WTC11 (cell line): ENCODE measurements around the gene RPS25. TPM values are rescaled to one million over a fixed set of nuclear protein-coding genes. Genes with fewer than 3 reads are reported as not detected.

Experiments used
- ATAC-seq: fragments of 200-7000 bp; cut with Tn5 transposase; 2 replicates; pipeline ENCODE4 v1.10.0; 2021; ENCODE audit warnings: mild to moderate bottlenecking, moderate library complexity
- CTCF ChIA-PET: fragments of 300-600 bp; sonication (Branson Sonifier 250); formaldehyde crosslinking; loops from one replicate; lab custom pipeline; 2021; ENCODE audit warnings: antibody characterized with exemption; lab: Charles Lee
- POLR2A ChIA-PET: fragments of 350-600 bp; sonication (Branson Sonifier 250); formaldehyde crosslinking; loops from one replicate; lab custom pipeline; 2021; ENCODE audit warnings: antibody characterized with exemption; lab: Charles Lee
- DNase-seq: peaks from one replicate; pipeline ENCODE4 v3.0.0; 2021; ENCODE audit warnings: low spot score
- H3K27ac Mint-ChIP-seq: 2 replicates; pipeline ENCODE4 v1.8.0; 2021; ENCODE audit warnings: mixed read lengths
- H3K27me3 Mint-ChIP-seq: 2 replicates; pipeline ENCODE4 v1.8.0; 2021; ENCODE audit warnings: low read depth, mild to moderate bottlenecking, moderate library complexity, mixed read lengths
- H3K36me3 Mint-ChIP-seq: 2 replicates; pipeline ENCODE4 v1.8.0; 2021; ENCODE audit warnings: mixed read lengths
- H3K4me1 Mint-ChIP-seq: 2 replicates; pipeline ENCODE4 v1.8.0; 2022; ENCODE audit warnings: mixed read lengths
- H3K4me3 Mint-ChIP-seq: 2 replicates; pipeline ENCODE4 v1.8.0; 2021; ENCODE audit warnings: mild to moderate bottlenecking, moderate library complexity, mixed read lengths
- H3K9me3 Mint-ChIP-seq: 2 replicates; pipeline ENCODE4 v1.8.0; 2021; ENCODE audit warnings: mixed read lengths
- EMX1 ChIP-seq: fragments of 250-450 bp; sonication (Bioruptor Pico); IDR thresholded peaks from 2 replicates; pipeline ENCODE4 v1.8.0; 2021; ENCODE audit warnings: mild to moderate bottlenecking
- MXD4 ChIP-seq: fragments of 250-450 bp; sonication (Bioruptor Pico); IDR thresholded peaks from 2 replicates; pipeline ENCODE4 v1.8.0; 2021; ENCODE audit warnings: mild to moderate bottlenecking, moderate library complexity, borderline replicate concordance
- MYBL2 ChIP-seq: sonication (generic); formaldehyde crosslinking; IDR thresholded peaks from 2 replicates; pipeline ENCODE4 v1.8.1; 2023; ENCODE audit warnings: mild to moderate bottlenecking, moderate library complexity, missing genetic modification reagents
- NFYB ChIP-seq: sonication (generic); formaldehyde crosslinking; conservative IDR thresholded peaks from 2 replicates; pipeline ENCODE4 v1.8.0; 2022; ENCODE audit warnings: low read depth, missing genetic modification reagents
- NR3C1 ChIP-seq: sonication (generic); formaldehyde crosslinking; conservative IDR thresholded peaks from 2 replicates; pipeline ENCODE4 v1.8.1; 2023; ENCODE audit warnings: low read depth, mild to moderate bottlenecking, missing genetic modification reagents
- OVOL2 ChIP-seq: fragments of 250-450 bp; sonication (Bioruptor Pico); IDR thresholded peaks from 2 replicates; pipeline ENCODE4 v1.9.0; 2021; ENCODE audit warnings: mild to moderate bottlenecking, borderline replicate concordance
- RELA ChIP-seq: sonication (generic); formaldehyde crosslinking; IDR thresholded peaks from 2 replicates; pipeline ENCODE4 v1.8.1; 2022; ENCODE audit warnings: missing genetic modification reagents, mild to moderate bottlenecking, borderline replicate concordance
- SMAD3 ChIP-seq: sonication (generic); formaldehyde crosslinking; IDR thresholded peaks from 2 replicates; pipeline ENCODE4 v1.8.0; 2022; ENCODE audit warnings: missing genetic modification reagents, mild to moderate bottlenecking, borderline replicate concordance
- SOX15 ChIP-seq: fragments of 250-450 bp; sonication (Bioruptor Pico); IDR thresholded peaks from 2 replicates; pipeline ENCODE4 v1.9.0; 2021; ENCODE audit warnings: mild to moderate bottlenecking
- ZBTB21 ChIP-seq: sonication (generic); formaldehyde crosslinking; IDR thresholded peaks from 2 replicates; pipeline ENCODE4 v1.8.1; 2023; ENCODE audit warnings: mild to moderate bottlenecking, missing genetic modification reagents, borderline replicate concordance
- ZNF263 ChIP-seq: sonication (generic); formaldehyde crosslinking; IDR thresholded peaks from 2 replicates; pipeline ENCODE4 v1.8.1; 2022; ENCODE audit warnings: low read depth, mild to moderate bottlenecking, moderate library complexity, missing genetic modification reagents
- total RNA-seq: library from RNA; stranded (reverse); gene quantifications from 3 replicates; pipeline ENCODE4 v1.2.3, GENCODE V29; 2021
- TF ChIP-seq, protein P1 (sequence below): sonication (generic); formaldehyde crosslinking; IDR thresholded peaks from 2 replicates; pipeline ENCODE4 v1.8.1; 2022; ENCODE audit warnings: mild to moderate bottlenecking, moderate library complexity, missing genetic modification reagents
- TF ChIP-seq, protein P2 (sequence below): sonication (generic); formaldehyde crosslinking; IDR thresholded peaks from 2 replicates; pipeline ENCODE4 v1.8.1; 2022; ENCODE audit warnings: mild to moderate bottlenecking, missing genetic modification reagents, moderate library complexity, borderline replicate concordance
- TF ChIP-seq, protein P3 (sequence below): sonication (generic); formaldehyde crosslinking; IDR thresholded peaks from 2 replicates; pipeline ENCODE4 v1.8.1; 2023; ENCODE audit warnings: mild to moderate bottlenecking, missing genetic modification reagents, moderate library complexity
- TF ChIP-seq, protein P4 (sequence below): sonication (generic); formaldehyde crosslinking; IDR thresholded peaks from 2 replicates; pipeline ENCODE4 v1.8.0; 2023; ENCODE audit warnings: mild to moderate bottlenecking, missing genetic modification reagents
- TF ChIP-seq, protein P5 (sequence below): sonication (generic); formaldehyde crosslinking; IDR thresholded peaks from 2 replicates; pipeline ENCODE4 v1.8.0; 2022; ENCODE audit warnings: mild to moderate bottlenecking, missing genetic modification reagents
- TF ChIP-seq, protein P6 (sequence below): sonication (generic); formaldehyde crosslinking; IDR thresholded peaks from 2 replicates; pipeline ENCODE4 v1.8.0; 2022; ENCODE audit warnings: mild to moderate bottlenecking, missing genetic modification reagents
- TF ChIP-seq, protein P7 (sequence below): fragments of 250-450 bp; sonication (Bioruptor Pico); IDR thresholded peaks from 2 replicates; pipeline ENCODE4 v1.9.0; 2021; ENCODE audit warnings: mild to moderate bottlenecking
- TF ChIP-seq, protein P8 (sequence below): sonication (generic); formaldehyde crosslinking; IDR thresholded peaks from 2 replicates; pipeline ENCODE4 v1.8.1; 2023; ENCODE audit warnings: mild to moderate bottlenecking, missing genetic modification reagents

Gene RPS25
- total RNA-seq, 1 experiment from 2014 or later: 1,349 TPM

DNA sequence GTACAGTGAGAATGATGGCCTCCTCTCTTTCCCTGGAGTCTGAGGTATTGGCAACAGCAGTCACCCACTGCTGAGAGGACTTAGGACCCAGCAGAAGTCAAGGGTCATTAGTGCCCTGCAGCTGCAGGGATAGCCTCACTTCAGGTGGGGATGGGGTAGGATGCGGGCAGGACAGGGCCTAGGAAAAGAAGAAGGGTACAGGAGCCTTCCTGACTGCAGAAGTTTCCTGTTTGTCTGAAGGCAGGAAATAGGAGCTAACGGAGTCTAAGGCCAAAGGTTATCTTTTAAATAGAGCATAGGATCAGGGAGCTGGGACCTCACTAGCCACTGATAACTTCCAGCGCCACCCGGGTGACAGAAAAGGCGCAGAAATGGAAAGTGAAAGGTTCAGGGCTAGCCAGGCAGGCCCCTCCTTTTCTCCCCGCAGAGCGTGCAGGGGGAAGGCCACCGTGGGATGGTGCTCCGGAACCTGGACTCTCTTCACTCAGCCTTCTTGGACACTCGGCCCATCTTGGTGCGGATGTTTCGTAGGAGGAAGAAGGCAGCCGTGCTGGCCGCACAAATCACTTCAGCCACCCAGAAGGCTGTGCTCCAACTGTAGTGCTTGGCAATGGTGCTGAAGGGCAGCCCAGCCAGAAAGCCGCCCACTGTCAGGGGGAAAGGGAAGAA, 6.4 kb upstream of the RPS25 start:
- peaks cover 20% of the 10 kb centered on the region for H3K4me1 Mint-ChIP-seq
- H3K27ac Mint-ChIP-seq: no peak overlapping the region
- CTCF ChIA-PET: interaction anchor here (0.5 to 0.7 kb wide), 3 partner anchors 11 to 120 kb away, joined by 3 to 6 read pairs (median 3); no protein-coding TSS in a partner anchor
- TF ChIP-seq MYBL2 (CRISPR knock-in tag): no peak
- TF ChIP-seq, protein P1, sequence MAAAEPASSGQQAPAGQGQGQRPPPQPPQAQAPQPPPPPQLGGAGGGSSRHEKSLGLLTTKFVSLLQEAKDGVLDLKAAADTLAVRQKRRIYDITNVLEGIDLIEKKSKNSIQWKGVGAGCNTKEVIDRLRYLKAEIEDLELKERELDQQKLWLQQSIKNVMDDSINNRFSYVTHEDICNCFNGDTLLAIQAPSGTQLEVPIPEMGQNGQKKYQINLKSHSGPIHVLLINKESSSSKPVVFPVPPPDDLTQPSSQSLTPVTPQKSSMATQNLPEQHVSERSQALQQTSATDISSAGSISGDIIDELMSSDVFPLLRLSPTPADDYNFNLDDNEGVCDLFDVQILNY (CRISPR knock-in tag): no peak
- TF ChIP-seq SMAD3 (CRISPR knock-in tag): no peak
- TF ChIP-seq, protein P2, sequence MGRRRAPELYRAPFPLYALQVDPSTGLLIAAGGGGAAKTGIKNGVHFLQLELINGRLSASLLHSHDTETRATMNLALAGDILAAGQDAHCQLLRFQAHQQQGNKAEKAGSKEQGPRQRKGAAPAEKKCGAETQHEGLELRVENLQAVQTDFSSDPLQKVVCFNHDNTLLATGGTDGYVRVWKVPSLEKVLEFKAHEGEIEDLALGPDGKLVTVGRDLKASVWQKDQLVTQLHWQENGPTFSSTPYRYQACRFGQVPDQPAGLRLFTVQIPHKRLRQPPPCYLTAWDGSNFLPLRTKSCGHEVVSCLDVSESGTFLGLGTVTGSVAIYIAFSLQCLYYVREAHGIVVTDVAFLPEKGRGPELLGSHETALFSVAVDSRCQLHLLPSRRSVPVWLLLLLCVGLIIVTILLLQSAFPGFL (CRISPR knock-in tag): no peak
- TF ChIP-seq, protein P3, sequence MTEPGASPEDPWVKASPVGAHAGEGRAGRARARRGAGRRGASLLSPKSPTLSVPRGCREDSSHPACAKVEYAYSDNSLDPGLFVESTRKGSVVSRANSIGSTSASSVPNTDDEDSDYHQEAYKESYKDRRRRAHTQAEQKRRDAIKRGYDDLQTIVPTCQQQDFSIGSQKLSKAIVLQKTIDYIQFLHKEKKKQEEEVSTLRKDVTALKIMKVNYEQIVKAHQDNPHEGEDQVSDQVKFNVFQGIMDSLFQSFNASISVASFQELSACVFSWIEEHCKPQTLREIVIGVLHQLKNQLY (CRISPR knock-in tag): no peak
- TF ChIP-seq, protein P4, sequence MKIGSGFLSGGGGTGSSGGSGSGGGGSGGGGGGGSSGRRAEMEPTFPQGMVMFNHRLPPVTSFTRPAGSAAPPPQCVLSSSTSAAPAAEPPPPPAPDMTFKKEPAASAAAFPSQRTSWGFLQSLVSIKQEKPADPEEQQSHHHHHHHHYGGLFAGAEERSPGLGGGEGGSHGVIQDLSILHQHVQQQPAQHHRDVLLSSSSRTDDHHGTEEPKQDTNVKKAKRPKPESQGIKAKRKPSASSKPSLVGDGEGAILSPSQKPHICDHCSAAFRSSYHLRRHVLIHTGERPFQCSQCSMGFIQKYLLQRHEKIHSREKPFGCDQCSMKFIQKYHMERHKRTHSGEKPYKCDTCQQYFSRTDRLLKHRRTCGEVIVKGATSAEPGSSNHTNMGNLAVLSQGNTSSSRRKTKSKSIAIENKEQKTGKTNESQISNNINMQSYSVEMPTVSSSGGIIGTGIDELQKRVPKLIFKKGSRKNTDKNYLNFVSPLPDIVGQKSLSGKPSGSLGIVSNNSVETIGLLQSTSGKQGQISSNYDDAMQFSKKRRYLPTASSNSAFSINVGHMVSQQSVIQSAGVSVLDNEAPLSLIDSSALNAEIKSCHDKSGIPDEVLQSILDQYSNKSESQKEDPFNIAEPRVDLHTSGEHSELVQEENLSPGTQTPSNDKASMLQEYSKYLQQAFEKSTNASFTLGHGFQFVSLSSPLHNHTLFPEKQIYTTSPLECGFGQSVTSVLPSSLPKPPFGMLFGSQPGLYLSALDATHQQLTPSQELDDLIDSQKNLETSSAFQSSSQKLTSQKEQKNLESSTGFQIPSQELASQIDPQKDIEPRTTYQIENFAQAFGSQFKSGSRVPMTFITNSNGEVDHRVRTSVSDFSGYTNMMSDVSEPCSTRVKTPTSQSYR (CRISPR knock-in tag): no peak
- TF ChIP-seq NR3C1 (CRISPR knock-in tag): no peak
- no peak for TF ChIP-seq SOX15 (CRISPR knock-in tag)
- TF ChIP-seq ZBTB21 (CRISPR knock-in tag): no peak
- TF ChIP-seq MXD4 (CRISPR knock-in tag): no peak
- TF ChIP-seq, protein P5, sequence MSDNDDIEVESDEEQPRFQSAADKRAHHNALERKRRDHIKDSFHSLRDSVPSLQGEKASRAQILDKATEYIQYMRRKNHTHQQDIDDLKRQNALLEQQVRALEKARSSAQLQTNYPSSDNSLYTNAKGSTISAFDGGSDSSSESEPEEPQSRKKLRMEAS (CRISPR knock-in tag): no peak
- TF ChIP-seq, protein P6, sequence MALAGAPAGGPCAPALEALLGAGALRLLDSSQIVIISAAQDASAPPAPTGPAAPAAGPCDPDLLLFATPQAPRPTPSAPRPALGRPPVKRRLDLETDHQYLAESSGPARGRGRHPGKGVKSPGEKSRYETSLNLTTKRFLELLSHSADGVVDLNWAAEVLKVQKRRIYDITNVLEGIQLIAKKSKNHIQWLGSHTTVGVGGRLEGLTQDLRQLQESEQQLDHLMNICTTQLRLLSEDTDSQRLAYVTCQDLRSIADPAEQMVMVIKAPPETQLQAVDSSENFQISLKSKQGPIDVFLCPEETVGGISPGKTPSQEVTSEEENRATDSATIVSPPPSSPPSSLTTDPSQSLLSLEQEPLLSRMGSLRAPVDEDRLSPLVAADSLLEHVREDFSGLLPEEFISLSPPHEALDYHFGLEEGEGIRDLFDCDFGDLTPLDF: no peak
- no peak for TF ChIP-seq OVOL2 (CRISPR knock-in tag)
- TF ChIP-seq NFYB (CRISPR knock-in tag): no peak
- TF ChIP-seq, protein P7, sequence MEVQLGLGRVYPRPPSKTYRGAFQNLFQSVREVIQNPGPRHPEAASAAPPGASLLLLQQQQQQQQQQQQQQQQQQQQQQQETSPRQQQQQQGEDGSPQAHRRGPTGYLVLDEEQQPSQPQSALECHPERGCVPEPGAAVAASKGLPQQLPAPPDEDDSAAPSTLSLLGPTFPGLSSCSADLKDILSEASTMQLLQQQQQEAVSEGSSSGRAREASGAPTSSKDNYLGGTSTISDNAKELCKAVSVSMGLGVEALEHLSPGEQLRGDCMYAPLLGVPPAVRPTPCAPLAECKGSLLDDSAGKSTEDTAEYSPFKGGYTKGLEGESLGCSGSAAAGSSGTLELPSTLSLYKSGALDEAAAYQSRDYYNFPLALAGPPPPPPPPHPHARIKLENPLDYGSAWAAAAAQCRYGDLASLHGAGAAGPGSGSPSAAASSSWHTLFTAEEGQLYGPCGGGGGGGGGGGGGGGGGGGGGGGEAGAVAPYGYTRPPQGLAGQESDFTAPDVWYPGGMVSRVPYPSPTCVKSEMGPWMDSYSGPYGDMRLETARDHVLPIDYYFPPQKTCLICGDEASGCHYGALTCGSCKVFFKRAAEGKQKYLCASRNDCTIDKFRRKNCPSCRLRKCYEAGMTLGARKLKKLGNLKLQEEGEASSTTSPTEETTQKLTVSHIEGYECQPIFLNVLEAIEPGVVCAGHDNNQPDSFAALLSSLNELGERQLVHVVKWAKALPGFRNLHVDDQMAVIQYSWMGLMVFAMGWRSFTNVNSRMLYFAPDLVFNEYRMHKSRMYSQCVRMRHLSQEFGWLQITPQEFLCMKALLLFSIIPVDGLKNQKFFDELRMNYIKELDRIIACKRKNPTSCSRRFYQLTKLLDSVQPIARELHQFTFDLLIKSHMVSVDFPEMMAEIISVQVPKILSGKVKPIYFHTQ (CRISPR knock-in tag): no peak
- no peak for TF ChIP-seq RELA (CRISPR knock-in tag)
- TF ChIP-seq, protein P8, sequence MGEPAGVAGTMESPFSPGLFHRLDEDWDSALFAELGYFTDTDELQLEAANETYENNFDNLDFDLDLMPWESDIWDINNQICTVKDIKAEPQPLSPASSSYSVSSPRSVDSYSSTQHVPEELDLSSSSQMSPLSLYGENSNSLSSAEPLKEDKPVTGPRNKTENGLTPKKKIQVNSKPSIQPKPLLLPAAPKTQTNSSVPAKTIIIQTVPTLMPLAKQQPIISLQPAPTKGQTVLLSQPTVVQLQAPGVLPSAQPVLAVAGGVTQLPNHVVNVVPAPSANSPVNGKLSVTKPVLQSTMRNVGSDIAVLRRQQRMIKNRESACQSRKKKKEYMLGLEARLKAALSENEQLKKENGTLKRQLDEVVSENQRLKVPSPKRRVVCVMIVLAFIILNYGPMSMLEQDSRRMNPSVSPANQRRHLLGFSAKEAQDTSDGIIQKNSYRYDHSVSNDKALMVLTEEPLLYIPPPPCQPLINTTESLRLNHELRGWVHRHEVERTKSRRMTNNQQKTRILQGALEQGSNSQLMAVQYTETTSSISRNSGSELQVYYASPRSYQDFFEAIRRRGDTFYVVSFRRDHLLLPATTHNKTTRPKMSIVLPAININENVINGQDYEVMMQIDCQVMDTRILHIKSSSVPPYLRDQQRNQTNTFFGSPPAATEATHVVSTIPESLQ (CRISPR knock-in tag): no peak
- TF ChIP-seq EMX1 (CRISPR knock-in tag): no peak
- no peak for TF ChIP-seq ZNF263 (CRISPR knock-in tag)
- TF ChIP-seq, all 79 proteins: peak for 0
- peak; percentile 11; the same call in 1 of the 2 replicates for ATAC-seq
- no peak overlapping the region for H3K4me3 Mint-ChIP-seq
- peaks cover 60% of the 10 kb centered on the region for H3K36me3 Mint-ChIP-seq
- DNase-seq: no peak
- H3K9me3 Mint-ChIP-seq: no peaks in the 10 kb centered on the region
- POLR2A ChIA-PET: no interaction called here
- no peaks in the 10 kb centered on the region for H3K27me3 Mint-ChIP-seq
